Spleen (tissue), 11 donors: ENCODE measurements around the gene SLC23A2. TPM values are rescaled to one million over a fixed set of nuclear protein-coding genes. Genes with fewer than 3 reads are reported as not detected.

Source experiments
- DNase-seq: peaks from one replicate; pipeline ENCODE4 v3.0.0-alpha.2; 2020
- H3K27ac ChIP-seq, 8 donors: fragments of 200-600 bp; sonication (generic) in 7 of 8; 1 replicate in 4 of 8; 2 replicates in 4 of 8; pipeline versions ENCODE4 v1.5.0 to v1.8.0; 2016 to 2021; ENCODE audit warnings: inconsistent platforms in 4 of 8, mild to moderate bottlenecking in 4 of 8, moderate library complexity in 1 of 8
- H3K27me3 ChIP-seq, 7 donors: fragments of 200-600 bp; sonication (generic) in 6 of 7; replicated peaks in 1 of 7; 1 replicate in 4 of 7; 2 replicates in 3 of 7; pipeline versions ENCODE4 v1.5.0 to v1.8.0; 2016 to 2021; ENCODE audit warnings: inconsistent platforms in 3 of 7, mild to moderate bottlenecking in 1 of 7
- H3K36me3 ChIP-seq, 6 donors: fragments of 200-600 bp; sonication (generic) in 5 of 6; 1 replicate in 4 of 6; 2 replicates in 2 of 6; pipeline versions ENCODE4 v1.5.0 to v1.8.0; 2016 to 2021; ENCODE audit warnings: inconsistent platforms in 2 of 6
- H3K4me1 ChIP-seq, 6 donors: fragments of 200-600 bp; sonication (generic) in 5 of 6; 1 replicate in 3 of 6; 2 replicates in 3 of 6; pipeline versions ENCODE4 v1.5.0 to v1.8.0; 2016 to 2021; ENCODE audit warnings: inconsistent platforms in 3 of 6
- H3K4me3 ChIP-seq, 8 donors: fragments of 200-600 bp; sonication (generic) in 7 of 8; 1 replicate in 4 of 8; 2 replicates in 4 of 8; pipeline versions ENCODE4 v1.5.0 to v1.8.0; 2016 to 2021; ENCODE audit warnings: inconsistent platforms in 4 of 8, mild to moderate bottlenecking in 4 of 8, moderate library complexity in 2 of 8
- H3K9me3 ChIP-seq, 8 donors: fragments of 200-600 bp; sonication (generic) in 7 of 8; 1 replicate in 4 of 8; 2 replicates in 4 of 8; pipeline versions ENCODE4 v1.5.0 to v1.8.0; 2016 to 2021; ENCODE audit warnings: inconsistent platforms in 4 of 8
- CTCF ChIP-seq, 11 experiments: fragments of 200-600 bp in 7 of 11; fragments of 450-650 bp in 4 of 11; sonication (generic) in 4 of 11; IDR thresholded peaks in 8 of 11; conservative IDR thresholded peaks in 3 of 11; 1 replicate in 7 of 11; 2 replicates in 4 of 11; pipeline versions ENCODE4 v1.4.0 to v1.8.0; 2016 to 2021; ENCODE audit warnings: antibody characterized with exemption in 11 of 11, inconsistent platforms in 4 of 11, mild to moderate bottlenecking in 1 of 11
- POLR2A ChIP-seq, 3 donors: fragments of 450-650 bp; IDR thresholded peaks; one replicate each; pipeline ENCODE4 v1.5.1; 2017; ENCODE audit warnings: antibody characterized with exemption in 3 of 3, mild to moderate bottlenecking in 1 of 3
- POLR2AphosphoS5 ChIP-seq, 3 donors: sonication (generic); formaldehyde crosslinking; IDR thresholded peaks; one replicate each; pipeline ENCODE4 v1.5.1; 2017; ENCODE audit warnings: antibody characterized with exemption in 3 of 3
- WGBS, 5 donors: extraction: QIAGEN DNeasy Blood & Tissue Kit in 3 of 5; methylation state at CpG; one replicate each; pipeline versions ENCODE4 v1.1.5 to v1.1.7; 2013 to 2018; 5-methylcytosine and 5-hydroxymethylcytosine counted together
- intact Hi-C: fragments of 100-400 bp; cut with DNase I; formaldehyde crosslinking; loops from one replicate; pipeline ENCODE4 v1.15.0; 2023; ENCODE audit warnings: low total_unique reads
- polyA plus RNA-seq, 3 donors: library from polyadenylated mRNA; stranded (reverse); fragments of 200-250 nt; gene quantifications; one replicate each; pipeline ENCODE4 v1.2.1, GENCODE V29; 2013
- total RNA-seq, 7 donors: library from RNA; depleted of rRNA in 3 of 7; stranded (reverse); fragments of >200 nt in 3 of 7; fragmentation: NEBNext Ultra II Directional in 4 of 7; extraction: Animal tissue kit (Norgen Biotek cat#: 25700) in 4 of 7; gene quantifications; one replicate each; pipeline versions ENCODE4 v1.1.0 to v1.2.1, GENCODE V29; 2016 to 2021
- donor health status: healthy with polysubstance abuse.
- donor health status: DM: no; HTN: no; CAD: no; lungs with moderate emphysema.
- donor health status: DM: no; HTN: no; CAD: no.
- donor health status: Bipolar disorder and iron deficiency.
- donor health status: healthy.
- donor health status: DM: no; HTN: no; CAD: no.
- donor health status: DM: yes; HTN: yes; CAD: no.

The SLC23A2 gene
- total and polyA plus RNA-seq, 10 donors: 5.1 to 72.0 (median 45.8) TPM

- TF ChIP-seq CTCF (IDR thresholded peaks at IDR 0.05 in 8 of 11, conservative IDR thresholded peaks at IDR 0.05 in 3 of 11) (no peak), POLR2AphosphoS5 (IDR thresholded peaks at IDR 0.05) (no peak), POLR2A (IDR thresholded peaks at IDR 0.05) (no peak)
- intact Hi-C loops: no loop called here
- H3K4me1 ChIP-seq: peaks cover 0 to 11% (median 3%) of the 10 kb centered on the region in 6 donors
- no peaks in the 10 kb centered on the region for H3K27me3 ChIP-seq
- no peaks in the 10 kb centered on the region for H3K9me3 ChIP-seq
- peak; percentile 22 for DNase-seq
- H3K36me3 ChIP-seq: peaks cover 3 to 98% (median 35%) of the 10 kb centered on the region in 6 donors
- WGBS, 5 donors: 87 to 95% (median 89%) methylated on average over 4 of the region's 4 CpGs
- no peak overlapping the region for H3K27ac ChIP-seq
- no peak overlapping the region for H3K4me3 ChIP-seq
Measured at GRCh38 chr20:4876301-4876700, 125.0 kb downstream of the SLC23A2 start.

- 66 to 83% (median 79%) methylated on average over 16 of the region's 16 CpGs for WGBS, 5 donors
- peak; percentile 65 for DNase-seq
- Histone ChIP-seq H3K36me3 (peaks cover 3 to 98% (median 40%) of the 10 kb centered on the region in 6 donors), H3K4me3 (no peak overlapping the region), H3K27me3 (no peaks in the 10 kb centered on the region), H3K27ac (no peak overlapping the region), H3K4me1 (peaks cover 0 to 4% (median under 1%) of the 10 kb centered on the region in 6 donors), H3K9me3 (no peaks in the 10 kb centered on the region)
- intact Hi-C loops: no loop called here
- no peak for TF ChIP-seq CTCF (IDR thresholded peaks at IDR 0.05 in 8 of 11, conservative IDR thresholded peaks at IDR 0.05 in 3 of 11)
- no peak for TF ChIP-seq POLR2A (IDR thresholded peaks at IDR 0.05)
- TF ChIP-seq POLR2AphosphoS5 (IDR thresholded peaks at IDR 0.05): peak in 2 of 3 donors; percentile 30 to 45
Measured at GRCh38 chr20:4875578-4876067, 125.7 kb downstream of the SLC23A2 start.

- TF ChIP-seq POLR2A (IDR thresholded peaks at IDR 0.05) (no peak), CTCF (IDR thresholded peaks at IDR 0.05 in 8 of 11, conservative IDR thresholded peaks at IDR 0.05 in 3 of 11) (no peak), POLR2AphosphoS5 (IDR thresholded peaks at IDR 0.05) (no peak)
- Histone ChIP-seq H3K4me1 (no peaks in the 10 kb centered on the region), H3K36me3 (peaks cover 3 to 98% (median 53%) of the 10 kb centered on the region in 6 donors), H3K9me3 (no peaks in the 10 kb centered on the region), H3K27me3 (no peaks in the 10 kb centered on the region), H3K27ac (no peak overlapping the region), H3K4me3 (no peak overlapping the region)
- peak; percentile 31 for DNase-seq
- WGBS, 5 donors: 94 to 100% (median 100%) methylated on average over 2 of the region's 2 CpGs
- intact Hi-C loops: no loop called here
Measured at GRCh38 chr20:4873396-4873795, 127.9 kb downstream of the SLC23A2 start.

- no peak overlapping the region for H3K4me3 ChIP-seq
- H3K27me3 ChIP-seq: no peaks in the 10 kb centered on the region
- no peaks in the 10 kb centered on the region for H3K4me1 ChIP-seq
- TF ChIP-seq CTCF (IDR thresholded peaks at IDR 0.05 in 8 of 11, conservative IDR thresholded peaks at IDR 0.05 in 3 of 11) (no peak), POLR2A (IDR thresholded peaks at IDR 0.05) (no peak)
- WGBS, 5 donors: 94 to 99% (median 95%) methylated on average over 6 of the region's 6 CpGs
- H3K27ac ChIP-seq: no peak overlapping the region
- no peaks in the 10 kb centered on the region for H3K9me3 ChIP-seq
- H3K36me3 ChIP-seq: peaks cover 3 to 100% (median 65%) of the 10 kb centered on the region in 6 donors
- peak; percentile 46 for DNase-seq
- intact Hi-C loops: no loop called here
Measured at GRCh38 chr20:4871486-4871885, 129.8 kb downstream of the SLC23A2 start.
